Measurements from ENCODE around the gene PLEKHG7.

PLEKHG7 gene

DNA sequence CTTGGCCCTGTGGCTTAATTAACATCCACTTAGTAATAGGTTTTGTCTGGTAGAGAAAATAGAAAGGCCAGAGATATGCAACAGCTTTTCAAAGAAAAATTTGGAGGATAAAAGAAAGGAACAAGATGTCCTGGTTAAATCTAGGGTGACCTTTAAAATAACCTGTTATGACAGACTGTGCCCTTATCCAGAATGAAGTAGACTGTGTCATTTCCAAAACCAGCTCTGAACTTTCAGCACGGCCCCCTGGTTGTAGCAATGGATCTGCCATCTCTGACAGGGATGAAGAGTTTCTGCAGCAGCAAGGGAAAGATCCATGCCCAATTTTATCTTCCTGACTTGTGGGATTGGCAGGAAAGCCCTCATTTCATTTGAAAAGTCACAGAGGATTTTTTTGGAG lies 5.1 kb downstream of the PLEKHG7 start:
- DNase-seq (ENCODE audit: low read depth), result no peak

GRCh38 chr12:92715625-92716024 lies 12.8 kb downstream of the PLEKHG7 start:
- no peak for DNase-seq (ENCODE audit: low read depth)

DNA sequence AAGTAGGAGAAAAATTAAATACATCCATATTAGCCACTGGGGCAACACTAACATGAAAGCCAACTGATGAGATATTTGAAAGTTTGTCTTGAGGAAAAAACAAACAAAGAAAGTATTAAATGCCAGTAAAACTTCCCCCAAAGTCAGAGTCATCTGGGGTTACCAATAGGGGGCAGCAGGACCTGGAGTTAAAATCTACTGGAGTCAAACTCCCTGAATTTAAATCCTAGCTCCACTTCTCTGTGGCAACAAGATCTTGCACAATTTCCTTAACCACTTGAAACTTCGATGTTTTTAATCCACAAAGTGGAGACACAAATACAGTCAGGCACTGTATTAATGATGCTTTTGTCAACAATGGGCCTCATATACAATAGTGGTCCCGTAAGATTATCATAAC lies 14.4 kb downstream of the PLEKHG7 start:
- peak; percentile 49 for DNase-seq (ENCODE audit: low read depth)

GRCh38 chr12:92718483-92718990 lies 15.7 kb downstream of the PLEKHG7 start:
- DNase-seq (ENCODE audit: low read depth), result no peak

GRCh38 chr12:92719674-92720073 lies 16.9 kb downstream of the PLEKHG7 start:
- peak; percentile 60 for DNase-seq (ENCODE audit: low read depth)

DNA sequence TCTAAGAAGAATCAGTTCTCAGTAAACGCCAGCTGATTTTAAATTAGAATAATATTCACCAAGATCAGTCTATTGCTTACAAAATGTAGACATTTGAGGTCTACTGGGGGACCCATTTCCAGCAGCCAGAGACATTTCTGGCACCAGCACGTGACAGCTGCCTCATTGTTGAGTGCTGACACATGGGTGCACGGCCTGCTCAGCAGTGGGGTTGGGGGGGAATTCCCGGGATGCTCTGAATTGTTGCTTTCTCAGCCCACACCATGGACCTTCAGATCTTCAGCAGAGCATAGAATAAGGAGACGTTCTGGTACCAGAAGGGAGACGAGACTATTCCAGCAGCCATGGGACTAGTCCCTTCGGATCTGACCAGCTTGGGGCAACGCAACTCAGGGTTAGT lies 18.3 kb downstream of the PLEKHG7 start:
- peak; percentile 79 for DNase-seq (ENCODE audit: low read depth)

DNA sequence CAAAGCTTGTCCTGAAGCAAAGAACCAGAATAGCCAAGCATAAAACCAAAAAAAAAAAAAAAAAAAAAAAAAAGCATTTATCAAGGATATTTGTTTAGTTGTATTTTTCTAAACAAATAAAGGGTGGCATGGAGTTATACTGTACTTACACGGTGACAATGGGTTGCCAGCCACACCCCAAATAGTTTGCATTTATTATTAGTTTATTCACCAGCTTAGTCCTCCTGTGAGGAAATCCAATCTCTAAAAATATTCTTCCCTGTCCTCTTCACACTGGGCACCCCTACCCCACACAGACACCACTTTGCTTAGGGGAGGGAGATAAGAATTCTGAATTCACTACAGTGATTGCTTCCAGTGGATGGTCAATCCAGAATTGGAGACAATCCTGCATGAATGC lies 18.9 kb downstream of the PLEKHG7 start:
- DNase-seq (ENCODE audit: low read depth), result no peak

GRCh38 chr12:92722897-92723296 lies 20.1 kb downstream of the PLEKHG7 start:
- DNase-seq (ENCODE audit: low read depth), result no peak

- DNase-seq (ENCODE audit: low read depth), result no peak
Measured at GRCh38 chr12:92726850-92727249, 24.1 kb downstream of the PLEKHG7 start.

- DNase-seq (ENCODE audit: low read depth), result no peak
Measured at GRCh38 chr12:92729773-92730305, 27.1 kb downstream of the PLEKHG7 start.

DNA sequence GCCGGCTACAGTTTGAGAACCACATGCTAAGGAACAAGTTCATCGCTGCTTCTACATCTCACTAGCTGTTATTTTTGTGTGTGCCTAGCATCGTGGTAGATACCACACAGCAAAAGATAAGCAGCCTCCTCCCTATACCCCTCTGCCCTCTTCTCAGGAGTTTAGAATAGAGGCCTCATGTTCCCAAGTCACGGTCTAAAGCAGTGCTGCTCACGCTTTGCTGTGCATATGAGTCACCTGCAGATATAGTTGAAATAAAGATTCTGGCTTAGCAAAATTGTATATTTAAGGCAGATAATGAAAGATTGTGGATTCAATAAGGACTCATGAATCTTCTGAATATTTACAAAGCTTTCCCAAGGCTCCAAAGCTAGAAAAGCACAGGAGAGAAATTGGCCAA lies 28.0 kb downstream of the PLEKHG7 start:
- no peak for DNase-seq (ENCODE audit: low read depth)

GRCh38 chr12:92732216-92732615 lies 29.4 kb downstream of the PLEKHG7 start:
- DNase-seq (ENCODE audit: low read depth), result no peak

GRCh38 chr12:92732716-92733115 lies 29.9 kb downstream of the PLEKHG7 start:
- no peak for DNase-seq (ENCODE audit: low read depth)

DNA sequence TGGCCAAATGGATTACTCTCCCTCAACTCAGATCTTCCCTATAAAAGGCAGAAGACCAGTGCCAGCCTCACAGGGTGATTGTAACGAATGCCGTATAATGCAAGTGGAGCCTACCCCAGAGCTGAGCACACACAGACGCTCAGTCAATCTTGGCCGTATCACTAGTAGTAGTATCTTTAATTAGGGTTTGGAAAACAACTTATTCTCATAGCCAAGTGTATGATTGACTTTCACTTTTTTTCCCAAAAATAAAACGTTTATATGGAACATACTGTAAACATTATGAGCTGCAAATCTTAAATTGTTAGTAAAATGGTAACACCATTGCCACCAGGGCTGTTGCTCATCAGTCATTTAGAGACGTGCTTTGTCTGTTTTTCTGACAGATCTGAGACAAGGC lies 30.4 kb downstream of the PLEKHG7 start:
- DNase-seq (ENCODE audit: low read depth), result no peak

DNA sequence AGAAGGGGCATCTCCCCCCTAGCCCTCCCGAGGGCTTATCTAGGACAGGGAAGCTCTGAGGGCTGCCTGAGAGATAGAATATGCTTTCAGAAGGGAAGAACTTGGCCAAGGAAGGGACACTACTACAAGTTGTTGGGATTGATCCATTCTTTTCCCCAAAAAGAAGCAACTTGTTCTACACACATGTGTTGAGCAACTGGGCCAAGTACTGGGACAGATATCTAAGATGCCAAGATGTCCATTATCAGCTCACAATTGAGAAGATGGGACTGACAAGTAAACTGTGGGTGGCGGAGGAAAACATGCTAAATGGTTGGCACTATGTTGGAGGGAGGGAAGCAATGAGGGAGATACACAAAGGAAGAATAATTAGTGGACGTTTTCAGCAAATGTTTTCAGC lies 30.9 kb downstream of the PLEKHG7 start:
- no peak for DNase-seq (ENCODE audit: low read depth)

- DNase-seq (ENCODE audit: low read depth), result peak; percentile 93
Measured at GRCh38 chr12:92735131-92735721, 32.4 kb downstream of the PLEKHG7 start.

GRCh38 chr12:92736605-92737004 lies 33.8 kb downstream of the PLEKHG7 start:
- no peak for DNase-seq (ENCODE audit: low read depth)

- DNase-seq (ENCODE audit: low read depth), result no peak
Measured at GRCh38 chr12:92737855-92738850, 35.4 kb downstream of the PLEKHG7 start.

GRCh38 chr12:92739113-92739512 lies 36.3 kb downstream of the PLEKHG7 start:
- peak; percentile 22 for DNase-seq (ENCODE audit: low read depth)

DNA sequence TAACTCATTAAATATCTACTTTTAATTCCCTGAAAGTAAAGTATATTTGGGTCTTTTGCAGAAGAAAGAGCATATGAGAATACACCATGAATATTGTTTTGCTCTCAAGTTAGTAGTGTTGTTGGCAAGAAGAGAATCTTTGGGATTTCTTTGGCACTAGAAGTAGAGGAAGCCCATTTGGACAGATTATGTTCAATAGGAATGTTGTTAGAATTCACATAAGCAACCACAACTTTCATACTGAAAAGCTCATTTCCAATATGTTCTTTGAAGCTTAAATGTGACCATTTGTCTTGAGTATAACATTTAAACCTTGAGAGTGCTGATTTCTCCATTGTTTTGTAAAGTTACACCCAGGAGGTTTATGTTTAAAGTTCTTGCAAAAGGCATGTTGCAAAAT lies 37.6 kb downstream of the PLEKHG7 start:
- no peak for DNase-seq (ENCODE audit: low read depth)

DNA sequence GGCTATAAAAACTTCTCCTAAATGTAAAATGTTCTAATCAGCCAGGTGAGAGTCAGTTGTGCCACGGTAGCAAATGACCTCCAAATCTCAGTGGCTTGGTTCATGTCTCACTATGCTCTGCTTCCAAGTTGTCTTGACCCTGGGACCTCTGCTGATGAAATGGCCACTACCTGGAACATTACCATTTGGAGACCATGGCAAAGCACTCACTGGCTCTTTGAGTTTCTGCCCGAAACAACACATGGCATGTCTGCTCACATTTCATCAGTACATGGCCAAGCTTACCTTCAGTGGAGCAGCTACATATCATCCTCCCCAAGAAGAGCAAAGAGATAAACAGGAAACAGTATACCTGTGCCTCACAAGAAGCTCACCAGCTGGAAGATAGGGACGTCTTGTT lies 40.2 kb downstream of the PLEKHG7 start:
- no peak for DNase-seq (ENCODE audit: low read depth)

- DNase-seq (ENCODE audit: low read depth), result peak; percentile 95
Measured at GRCh38 chr12:92745856-92746550, 43.2 kb downstream of the PLEKHG7 start.
